ENCODE measurements around the gene KCNQ1OT1.

DNA sequence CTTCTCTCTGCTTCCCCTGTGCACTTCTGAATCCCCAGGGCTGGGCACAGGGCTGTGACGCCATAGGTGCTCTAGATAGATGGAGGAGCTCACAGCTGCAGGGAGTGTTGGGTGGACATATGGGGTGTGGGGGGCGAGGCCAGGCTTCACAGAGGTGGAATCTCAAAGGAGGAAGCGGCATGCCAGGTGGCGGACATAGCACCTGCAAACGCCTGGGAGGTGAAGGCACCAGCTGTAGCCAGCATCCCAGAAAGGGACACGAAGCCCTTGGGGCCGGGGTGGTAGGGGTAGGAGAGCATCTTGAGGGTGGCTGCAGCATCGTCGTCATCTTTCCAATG, 14.6 kb upstream of the KCNQ1OT1 start:
- TF ChIP-seq KDM5B (IDR thresholded peaks at IDR 0.05; ENCODE audit: insufficient replicate concordance, low read depth, low read length) (no peak), CHD2 (IDR thresholded peaks at IDR 0.05; ENCODE audit: low read depth, low read length) (no peak), PHTF2 (CRISPR knock-in tag; IDR thresholded peaks at IDR 0.05) (no peak), JUN (IDR thresholded peaks at IDR 0.05; ENCODE audit: borderline replicate concordance, low read depth, low read length) (no peak), JUN (CRISPR knock-in tag; IDR thresholded peaks at IDR 0.05; ENCODE audit: borderline replicate concordance) (no peak), ZNF512 (tag; IDR thresholded peaks at IDR 0.05) (no peak)
